AG04450 (cell line): ENCODE data around the gene POLL. TPM values are rescaled to one million over a fixed set of nuclear protein-coding genes. Genes with fewer than 3 reads are reported as not detected.

ENCODE experiments used
- CTCF ChIA-PET: fragments of 300-600, 350-600 bp; formaldehyde crosslinking; extraction: SDS; loops from one replicate; lab custom pipeline; 2022; ENCODE audit warnings: antibody characterized with exemption, inconsistent platforms; lab: Charles Lee
- POLR2A ChIA-PET: fragments of 350-600 bp; formaldehyde crosslinking; extraction: SDS; loops from one replicate; lab custom pipeline; 2021; ENCODE audit warnings: antibody characterized with exemption, inconsistent platforms; lab: Yijun Ruan, JAX
- DNase-seq: peaks from one replicate; pipeline ENCODE4 v3.0.0-alpha.2; 2011; ENCODE audit warnings: low read depth, low spot score
- H3K27ac ChIP-seq: one replicate; pipeline ENCODE4 v1.5.1; 2012; ENCODE audit warnings: low read depth, low read length, control low read depth
- H3K27me3 ChIP-seq: one replicate; pipeline ENCODE4 v1.6.0; 2012; ENCODE audit warnings: low read length; ENCODE audit not compliant: control insufficient read depth, insufficient read depth
- H3K4me3 ChIP-seq: 2 replicates; pipeline ENCODE4 v1.5.1; 2011; ENCODE audit warnings: mild to moderate bottlenecking, low read depth, low read length, control low read depth
- H3K9me3 ChIP-seq: 2 replicates; pipeline ENCODE4 v1.5.1; 2012; ENCODE audit warnings: low read length; ENCODE audit not compliant: control insufficient read depth, insufficient read depth
- CTCF ChIP-seq: IDR thresholded peaks from 2 replicates; pipeline ENCODE4 v1.5.1; 2011; ENCODE audit warnings: low read depth, low read length, control low read depth, inconsistent platforms
- polyA plus RNA-seq: library from polyadenylated mRNA; depleted of rRNA; stranded (reverse); fragments of >200 nt; gene quantifications from 2 replicates; pipeline ENCODE4 v1.2.3, GENCODE V29; 2011

Gene POLL
- polyA plus RNA-seq, 1 experiment, result 14.8 TPM

- CTCF ChIA-PET, result no interaction called here
- POLR2A ChIA-PET, result no interaction called here
- Histone ChIP-seq H3K9me3 (no peaks in the 10 kb centered on the region), H3K27me3 (peaks cover 5% of the 10 kb centered on the region), H3K4me3 (no peak overlapping the region), H3K27ac (peak overlapping the region; percentile 2)
- TF ChIP-seq CTCF, result no peak
- DNase-seq, result no peak
Observed at GRCh38 chr10:101558204-101558603, 29.9 kb downstream of the POLL start.

- no peak for TF ChIP-seq CTCF
- no peaks in the 10 kb centered on the region for H3K27me3 ChIP-seq
- POLR2A ChIA-PET, result no interaction called here
- no peak overlapping the region for H3K27ac ChIP-seq
- H3K4me3 ChIP-seq, result no peak overlapping the region
- no peak for DNase-seq
- H3K9me3 ChIP-seq, result no peaks in the 10 kb centered on the region
- CTCF ChIA-PET, result interaction anchor here (0.6 to 1.5 kb wide), 2 partner anchors 219 to 343 kb away, joined by 3 to 8 read pairs; no protein-coding TSS in a partner anchor
Observed at GRCh38 chr10:101557541-101557940, 30.5 kb downstream of the POLL start.

- Histone ChIP-seq H3K9me3 (no peaks in the 10 kb centered on the region), H3K27ac (no peak overlapping the region), H3K4me3 (no peak overlapping the region), H3K27me3 (no peaks in the 10 kb centered on the region)
- DNase-seq, result no peak
- ChIA-PET CTCF (interaction anchor here (0.6 to 1.9 kb wide), 3 partner anchors 15 to 338 kb away, joined by 3 to 6 read pairs (median 3); no protein-coding TSS in a partner anchor), POLR2A (no interaction called here)
- TF ChIP-seq CTCF, result no peak
Observed at GRCh38 chr10:101552442-101552841, 35.6 kb downstream of the POLL start.

- Histone ChIP-seq H3K4me3 (no peak overlapping the region), H3K27ac (no peak overlapping the region), H3K9me3 (no peaks in the 10 kb centered on the region), H3K27me3 (no peaks in the 10 kb centered on the region)
- TF ChIP-seq CTCF, result no peak
- POLR2A ChIA-PET, result no interaction called here
- CTCF ChIA-PET, result interaction anchor here (0.7 to 1.9 kb wide), 3 partner anchors 14 to 409 kb away, joined by 3 to 6 read pairs (median 3); no protein-coding TSS in a partner anchor
- no peak for DNase-seq
Observed at GRCh38 chr10:101550965-101551364, 37.1 kb downstream of the POLL start.

- ChIA-PET POLR2A (no interaction called here), CTCF (interaction anchor here (0.5 to 4.4 kb wide), 5 partner anchors 8 to 332 kb away, joined by 3 to 20 read pairs (median 4); no protein-coding TSS in a partner anchor)
- DNase-seq, result no peak
- Histone ChIP-seq H3K4me3 (no peak overlapping the region), H3K27ac (no peak overlapping the region), H3K9me3 (no peaks in the 10 kb centered on the region; the same call in 1 of the 2 replicates), H3K27me3 (no peaks in the 10 kb centered on the region)
- TF ChIP-seq CTCF, result no peak
Observed at GRCh38 chr10:101545898-101546297, 42.2 kb downstream of the POLL start.
